RPMI8226 (cell line): Measurements from ENCODE around the gene H1-8.
A peak's percentile ranks its signal among the peaks of the same experiment; 100 is the strongest.
"Not testable (repeated sequence)": the region's sequence is repeated elsewhere in the genome, so short reads cannot be mapped to it uniquely, and the experiment has no call there.

ENCODE experiments used
- DNase-seq: peaks from one replicate; pipeline ENCODE4 v3.0.0-alpha.2; 2015

H1-8 gene

DNA sequence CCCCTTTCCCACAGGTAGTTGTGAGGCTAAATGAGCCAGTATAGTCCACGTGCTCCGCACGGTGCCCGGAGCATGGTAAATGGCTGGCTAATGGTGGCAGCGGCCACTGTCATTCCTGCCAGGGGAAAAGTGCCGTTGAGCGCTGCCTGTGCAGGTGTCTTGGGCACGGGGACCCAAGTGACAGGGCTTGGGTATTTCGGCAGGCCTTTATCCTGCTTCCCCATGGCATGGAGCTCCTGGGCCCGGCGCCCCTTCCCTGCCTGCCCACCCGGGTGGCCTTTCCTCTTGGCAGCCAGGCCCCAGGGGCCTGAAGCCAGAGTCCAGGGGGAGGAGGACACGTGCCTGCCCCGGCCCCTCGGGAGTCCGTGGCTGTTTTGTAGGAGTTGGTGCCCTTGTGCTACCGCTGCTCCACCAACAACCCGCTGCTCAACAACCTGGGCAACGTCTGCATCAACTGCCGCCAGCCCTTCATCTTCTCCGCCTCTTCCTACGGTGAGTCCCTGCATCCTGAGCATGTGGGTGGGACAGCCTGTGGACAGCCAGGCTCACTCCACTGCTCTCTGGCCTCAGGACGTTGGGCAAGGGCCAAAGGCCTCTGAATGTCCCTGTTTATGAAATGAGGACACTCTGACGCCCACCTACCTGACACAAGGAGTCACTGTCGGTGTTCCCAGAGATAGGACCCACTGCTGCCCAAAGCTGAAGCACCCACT is 27.7 kb upstream of the H1-8 start:
- DNase-seq, result not testable (repeated sequence)

DNA sequence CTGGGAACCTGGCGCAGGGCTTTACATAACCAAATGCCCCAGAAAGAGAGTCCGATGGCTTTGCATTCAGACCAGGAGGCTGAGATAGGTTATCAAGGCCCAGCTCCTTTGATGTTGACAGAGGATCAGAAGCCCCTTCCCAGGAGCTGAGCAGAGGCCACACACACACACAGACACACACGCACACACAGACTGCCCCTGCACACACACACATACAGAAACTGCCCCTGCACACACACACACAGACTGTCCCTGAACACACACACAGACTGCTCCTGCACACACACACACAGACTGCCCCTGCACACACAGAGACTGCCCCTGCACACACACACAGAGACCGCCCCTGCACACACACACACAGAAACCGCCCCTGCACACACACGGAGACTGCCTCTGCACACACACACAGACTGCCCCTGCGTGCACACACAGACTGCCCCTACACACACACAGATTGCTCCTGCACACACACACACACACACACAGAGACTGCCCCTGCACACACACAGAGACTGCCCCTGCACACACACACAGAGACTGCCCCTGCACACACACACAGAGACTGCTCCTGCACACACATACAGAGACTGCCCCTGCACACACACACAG is 27.0 kb upstream of the H1-8 start:
- not testable (repeated sequence) for DNase-seq

DNA sequence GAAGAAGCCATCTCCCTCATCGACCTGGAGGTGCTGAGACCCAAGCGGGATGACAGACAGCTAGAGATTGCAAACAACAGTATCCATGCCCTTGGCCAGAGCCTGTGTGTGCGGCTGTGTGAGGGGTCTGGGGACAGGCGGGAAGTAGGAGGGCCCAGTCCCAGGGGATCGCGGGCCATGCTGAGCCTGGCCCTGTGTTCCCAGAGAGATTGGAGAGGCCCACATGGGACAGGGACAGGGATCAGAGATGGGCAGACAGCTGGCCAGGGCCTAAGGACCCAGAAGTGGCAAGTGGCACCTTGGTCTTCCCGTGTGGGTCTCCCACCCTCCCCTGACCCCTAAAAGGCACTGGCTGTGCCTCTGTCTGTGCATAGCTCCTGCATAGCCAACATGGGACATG is 25.5 kb upstream of the H1-8 start:
- DNase-seq, result no peak

DNA sequence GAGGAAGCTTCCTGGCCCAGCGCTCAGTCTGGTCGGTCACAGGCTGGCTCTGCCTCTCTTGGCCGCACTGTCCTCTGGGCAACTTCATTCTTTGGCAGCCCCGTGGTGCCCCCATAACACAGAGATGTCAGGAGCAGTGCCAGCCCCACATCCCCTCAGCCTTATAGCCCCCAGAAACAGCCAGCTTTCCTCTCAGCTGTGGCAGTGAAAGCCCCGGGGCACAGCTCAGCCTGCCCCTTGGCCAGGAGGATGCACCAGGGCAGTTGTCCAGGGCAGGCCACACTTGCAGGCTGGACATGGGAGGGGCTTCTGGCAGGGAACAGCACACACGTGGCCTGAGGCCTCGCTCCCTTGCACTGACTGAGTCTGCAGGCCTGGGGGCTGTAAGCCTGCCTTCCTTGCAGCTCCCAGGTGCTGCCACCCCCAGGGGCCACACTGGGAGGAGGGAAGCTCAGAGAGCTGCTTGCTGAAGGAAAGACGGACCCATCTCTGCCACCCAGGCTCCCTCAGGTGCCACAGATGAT is 24.9 kb upstream of the H1-8 start:
- DNase-seq, result no peak

DNA sequence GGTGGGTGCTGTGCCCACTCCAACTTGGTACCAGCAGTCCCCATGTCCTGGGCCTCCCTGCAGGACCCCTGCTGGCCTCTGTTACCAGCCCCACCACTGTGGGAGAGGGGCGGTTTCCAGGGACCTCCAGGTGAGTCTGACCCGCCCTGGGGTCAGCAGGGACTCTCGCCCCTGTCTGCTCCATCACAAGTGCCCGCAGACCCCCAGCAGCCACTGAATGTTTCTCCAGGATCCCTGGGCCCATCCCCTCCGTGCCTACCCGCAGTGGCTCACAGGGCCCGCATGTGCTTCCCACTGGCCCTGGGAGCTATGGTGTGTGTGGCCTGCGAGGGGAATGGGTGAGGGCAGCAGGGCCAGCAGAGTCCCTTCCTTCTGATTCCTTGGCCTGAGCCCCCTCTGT is 24.4 kb upstream of the H1-8 start:
- no peak for DNase-seq

DNA sequence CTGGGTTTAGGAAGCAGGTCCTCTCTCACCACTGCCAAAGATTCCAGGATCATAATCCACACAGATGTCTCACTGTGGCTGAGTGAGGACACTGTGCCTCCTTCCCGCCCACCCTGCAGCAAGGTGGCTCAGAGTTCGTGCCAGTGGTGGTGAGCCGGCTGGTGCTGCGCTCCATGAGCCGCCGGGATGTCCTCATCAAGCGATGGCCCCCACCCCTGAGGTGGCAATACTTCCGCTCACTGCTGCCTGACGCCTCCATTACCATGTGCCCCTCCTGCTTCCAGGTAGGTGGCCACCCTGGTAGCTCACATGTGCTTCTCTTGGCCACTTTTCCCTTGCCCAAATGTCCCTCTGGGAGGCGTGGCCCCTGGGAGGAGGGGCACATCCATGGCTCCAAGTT is 23.5 kb upstream of the H1-8 start:
- DNase-seq, result no peak

DNA sequence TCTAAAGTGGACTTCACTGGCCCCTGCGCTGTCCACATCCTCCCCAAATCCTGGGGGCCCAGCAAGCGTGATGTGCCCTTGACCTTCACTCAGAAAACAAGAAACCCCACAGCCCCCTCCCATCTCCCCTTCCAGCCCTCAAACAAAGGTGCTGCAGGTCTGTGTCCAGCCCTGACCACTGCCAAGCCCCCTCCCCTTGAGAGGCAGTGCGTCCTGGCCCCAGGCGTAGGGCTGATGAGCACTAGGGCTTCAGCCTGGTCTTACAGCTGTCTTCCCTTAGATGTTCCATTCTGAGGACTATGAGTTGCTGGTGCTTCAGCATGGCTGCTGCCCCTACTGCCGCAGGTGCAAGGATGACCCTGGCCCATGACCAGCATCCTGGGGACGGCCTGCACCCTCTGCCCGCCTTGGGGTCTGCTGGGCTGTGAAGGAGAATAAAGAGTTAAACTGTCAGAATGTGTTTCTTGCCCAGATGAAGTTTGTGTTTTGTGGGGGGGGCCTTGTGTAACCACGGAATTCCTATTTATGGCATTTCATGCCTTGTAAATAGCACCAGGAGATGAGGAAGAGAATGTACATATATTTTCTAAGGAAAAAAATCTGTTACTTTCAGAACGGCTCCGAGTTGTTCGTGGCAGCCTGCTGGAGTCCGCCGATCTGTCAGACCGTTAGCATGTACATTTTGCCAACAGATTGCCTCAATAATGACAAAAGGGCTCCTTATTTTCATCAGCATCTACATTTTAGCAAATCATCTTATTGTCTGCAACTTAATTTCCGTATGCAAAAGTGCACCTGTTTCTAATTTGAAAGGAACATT is 22.9 kb upstream of the H1-8 start:
- no peak for DNase-seq

DNA sequence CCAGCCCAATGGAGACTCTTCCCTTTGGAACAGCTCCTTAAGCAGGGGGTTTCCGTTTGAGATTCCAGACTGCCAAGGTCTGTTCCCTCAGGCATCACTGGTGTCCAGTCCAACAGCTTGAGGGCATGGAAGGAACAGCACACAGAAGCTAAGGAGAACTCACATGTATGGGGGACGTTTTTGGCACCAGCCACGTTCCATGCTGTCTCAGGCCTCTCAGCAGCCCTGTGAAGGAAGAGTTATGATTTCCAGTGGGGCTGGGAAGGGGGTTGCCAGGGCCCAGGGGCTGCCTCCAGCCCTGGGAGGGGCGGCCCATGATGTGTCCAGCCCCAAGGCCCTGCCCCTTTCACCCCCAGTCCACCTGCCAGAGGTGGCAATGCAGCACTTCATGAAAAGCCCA is 22.0 kb upstream of the H1-8 start:
- DNase-seq, result no peak

DNA sequence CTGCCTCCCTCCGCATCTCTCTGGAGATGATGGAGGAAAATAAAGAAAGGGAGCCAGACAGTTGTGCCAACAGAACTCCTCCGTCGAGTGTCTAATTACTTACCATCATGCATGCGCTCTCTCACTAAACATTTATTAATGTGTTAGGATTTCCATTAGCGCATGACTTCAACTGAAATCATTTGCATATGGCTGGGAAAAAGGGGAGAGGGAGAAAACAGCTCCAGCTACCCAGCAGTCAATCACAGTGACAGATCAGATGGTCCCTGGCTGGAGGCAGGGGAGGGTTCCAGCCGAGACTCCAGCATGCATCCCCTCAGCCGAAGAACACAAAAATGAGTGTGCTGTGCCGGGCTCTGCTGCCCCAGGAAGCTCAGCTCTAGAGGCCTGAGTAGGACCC is 21.4 kb upstream of the H1-8 start:
- DNase-seq, result no peak

DNA sequence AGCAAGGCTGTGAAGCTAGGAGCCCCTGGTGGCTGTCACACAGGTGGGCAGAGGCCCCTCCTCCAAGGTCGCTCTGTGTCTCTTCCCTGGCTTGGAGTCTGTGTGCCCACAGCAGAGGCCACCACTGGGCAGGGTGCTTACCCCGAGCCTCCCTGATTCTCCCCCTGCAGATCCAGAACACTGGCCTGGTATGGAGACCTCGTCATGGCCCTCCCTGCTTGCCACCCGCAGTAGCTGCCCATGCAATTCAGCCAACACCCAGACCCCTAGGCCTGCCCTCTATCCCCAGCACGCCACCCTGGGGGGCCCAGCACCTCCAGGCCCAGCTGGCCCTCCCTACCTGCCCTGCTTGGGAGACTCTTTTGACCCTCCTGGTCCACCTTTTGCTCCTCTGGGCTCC is 20.0 kb upstream of the H1-8 start:
- DNase-seq, result no peak

DNA sequence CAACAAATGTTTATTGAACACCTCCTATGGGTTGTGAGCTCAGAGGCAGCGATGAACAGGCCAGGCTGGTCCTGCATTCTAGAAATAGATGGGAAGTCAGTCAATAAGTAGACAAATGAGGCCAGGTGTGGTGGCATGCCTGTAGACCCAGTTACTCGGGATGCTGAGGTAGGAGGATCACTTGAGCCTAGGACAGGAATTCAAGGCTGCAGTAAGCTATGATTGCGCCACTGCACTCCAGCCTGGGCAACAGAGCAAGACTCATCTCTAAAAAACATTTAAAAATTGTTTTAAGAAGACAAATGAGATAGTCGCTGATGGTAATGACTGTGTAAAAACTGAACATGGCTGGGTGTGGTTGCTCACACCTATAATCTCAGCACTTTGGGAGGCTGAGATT is 18.9 kb upstream of the H1-8 start:
- DNase-seq, result no peak

DNA sequence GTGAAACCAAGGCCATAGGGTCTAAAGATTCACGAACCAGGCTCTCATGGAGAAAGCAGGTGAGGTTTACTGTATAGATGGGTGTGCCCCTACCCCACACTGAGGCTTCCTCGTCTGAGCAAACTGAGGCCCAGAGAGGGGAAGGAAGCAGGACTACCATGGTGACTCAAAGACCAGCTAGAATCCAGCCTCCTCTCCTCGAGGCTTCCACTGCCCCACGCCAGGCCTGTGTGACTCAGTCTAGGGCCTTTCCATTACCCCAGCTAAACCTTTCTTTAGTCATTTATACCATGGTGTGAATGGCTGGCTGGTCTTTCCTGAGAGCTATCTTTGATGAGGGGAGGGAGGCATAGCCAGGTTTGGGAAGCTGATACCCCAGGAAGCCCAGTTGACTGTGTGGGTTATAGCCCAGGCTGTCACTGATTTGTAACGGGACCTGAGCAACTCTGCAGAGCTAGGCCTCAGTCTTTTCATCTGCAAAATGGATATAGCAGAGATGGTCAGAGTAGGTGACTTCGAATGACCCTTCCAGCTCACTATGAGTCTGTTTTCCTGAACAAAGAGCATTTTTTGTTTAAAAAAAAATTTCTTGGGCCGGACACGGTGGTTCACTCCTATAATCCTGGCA is 17.5 kb upstream of the H1-8 start:
- no peak for DNase-seq

DNA sequence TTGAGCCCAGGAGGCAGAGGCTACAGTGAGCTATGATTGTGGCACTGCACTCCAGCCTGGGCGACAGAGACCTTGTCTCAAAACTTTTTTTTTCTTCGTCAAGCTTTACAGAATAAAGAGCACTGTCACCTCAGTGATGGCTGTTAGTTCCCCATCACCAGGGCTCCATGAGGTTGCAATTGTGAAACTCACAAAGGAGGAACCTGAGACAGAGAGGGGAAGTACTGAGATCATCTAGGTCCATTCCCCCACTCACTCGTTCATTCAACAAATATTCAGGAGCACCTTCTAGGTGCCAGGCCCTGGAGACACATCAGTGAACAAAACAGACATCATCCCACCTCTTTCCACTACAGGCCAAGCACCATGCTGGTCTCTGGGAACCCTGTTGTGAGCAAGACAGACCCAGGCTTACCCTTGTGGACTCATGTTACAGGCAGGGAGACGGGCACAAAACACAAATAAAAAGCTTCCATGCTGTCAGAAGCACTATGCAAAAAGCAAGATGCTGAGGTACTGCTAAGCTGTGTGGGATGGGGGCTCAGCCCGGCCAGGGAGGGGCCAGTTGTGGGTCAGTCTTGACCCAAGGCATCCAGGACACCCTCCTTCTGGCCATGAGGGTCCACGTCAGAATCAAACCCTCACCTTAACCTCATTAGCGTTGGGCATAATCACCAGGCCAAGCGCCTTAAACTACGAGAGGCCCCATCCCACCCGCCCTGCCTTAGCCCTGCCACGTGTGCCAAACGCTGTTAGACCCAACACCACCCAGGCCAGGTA is 16.7 kb upstream of the H1-8 start:
- DNase-seq, result peak; percentile 65

DNA sequence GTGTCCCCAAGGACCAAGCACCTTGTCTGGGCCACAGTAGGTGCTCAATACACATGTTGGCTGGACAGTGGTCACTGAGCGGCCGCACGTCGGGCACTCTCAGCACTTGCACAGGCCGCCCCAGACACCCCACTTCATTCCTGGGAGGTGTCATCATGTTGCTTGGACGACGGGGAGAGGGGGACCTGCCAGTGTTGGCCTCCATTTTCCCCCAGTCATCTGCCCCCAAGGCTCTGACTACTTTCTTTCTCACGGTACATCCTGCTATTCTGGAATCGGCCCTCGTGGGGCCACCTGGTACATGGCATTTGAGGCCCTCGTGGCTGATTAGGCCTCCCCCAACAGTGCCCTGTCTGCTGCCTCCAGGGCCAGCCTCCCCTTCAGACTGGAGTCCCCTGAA is 15.7 kb upstream of the H1-8 start:
- DNase-seq, result no peak

DNA sequence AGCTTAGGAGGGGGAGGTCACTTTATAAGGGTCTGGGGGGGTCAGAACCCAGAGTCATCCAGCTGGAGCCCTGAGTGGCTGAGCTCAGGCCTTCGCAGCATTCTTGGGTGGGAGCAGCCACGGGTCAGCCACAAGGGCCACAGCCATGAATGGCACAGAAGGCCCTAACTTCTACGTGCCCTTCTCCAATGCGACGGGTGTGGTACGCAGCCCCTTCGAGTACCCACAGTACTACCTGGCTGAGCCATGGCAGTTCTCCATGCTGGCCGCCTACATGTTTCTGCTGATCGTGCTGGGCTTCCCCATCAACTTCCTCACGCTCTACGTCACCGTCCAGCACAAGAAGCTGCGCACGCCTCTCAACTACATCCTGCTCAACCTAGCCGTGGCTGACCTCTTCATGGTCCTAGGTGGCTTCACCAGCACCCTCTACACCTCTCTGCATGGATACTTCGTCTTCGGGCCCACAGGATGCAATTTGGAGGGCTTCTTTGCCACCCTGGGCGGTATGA is 14.3 kb upstream of the H1-8 start, which contains the start of gene RHO:
RHO (plus strand) TSS at position 51 of the 512 bp plus-strand sequence; CDS start at position 146, 95 bp downstream.
- no peak for DNase-seq

DNA sequence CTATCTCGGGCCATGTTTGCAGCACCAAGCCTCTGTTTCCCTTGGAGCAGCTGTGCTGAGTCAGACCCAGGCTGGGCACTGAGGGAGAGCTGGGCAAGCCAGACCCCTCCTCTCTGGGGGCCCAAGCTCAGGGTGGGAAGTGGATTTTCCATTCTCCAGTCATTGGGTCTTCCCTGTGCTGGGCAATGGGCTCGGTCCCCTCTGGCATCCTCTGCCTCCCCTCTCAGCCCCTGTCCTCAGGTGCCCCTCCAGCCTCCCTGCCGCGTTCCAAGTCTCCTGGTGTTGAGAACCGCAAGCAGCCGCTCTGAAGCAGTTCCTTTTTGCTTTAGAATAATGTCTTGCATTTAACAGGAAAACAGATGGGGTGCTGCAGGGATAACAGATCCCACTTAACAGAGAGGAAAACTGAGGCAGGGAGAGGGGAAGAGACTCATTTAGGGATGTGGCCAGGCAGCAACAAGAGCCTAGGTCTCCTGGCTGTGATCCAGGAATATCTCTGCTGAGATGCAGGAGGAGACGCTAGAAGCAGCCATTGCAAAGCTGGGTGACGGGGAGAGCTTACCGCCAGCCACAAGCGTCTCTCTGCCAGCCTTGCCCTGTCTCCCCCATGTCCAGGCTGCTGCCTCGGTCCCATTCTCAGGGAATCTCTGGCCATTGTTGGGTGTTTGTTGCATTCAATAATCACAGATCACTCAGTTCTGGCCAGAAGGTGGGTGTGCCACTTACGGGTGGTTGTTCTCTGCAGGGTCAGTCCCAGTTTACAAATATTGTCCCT is 13.4 kb upstream of the H1-8 start:
- DNase-seq, result peak; percentile 34

DNA sequence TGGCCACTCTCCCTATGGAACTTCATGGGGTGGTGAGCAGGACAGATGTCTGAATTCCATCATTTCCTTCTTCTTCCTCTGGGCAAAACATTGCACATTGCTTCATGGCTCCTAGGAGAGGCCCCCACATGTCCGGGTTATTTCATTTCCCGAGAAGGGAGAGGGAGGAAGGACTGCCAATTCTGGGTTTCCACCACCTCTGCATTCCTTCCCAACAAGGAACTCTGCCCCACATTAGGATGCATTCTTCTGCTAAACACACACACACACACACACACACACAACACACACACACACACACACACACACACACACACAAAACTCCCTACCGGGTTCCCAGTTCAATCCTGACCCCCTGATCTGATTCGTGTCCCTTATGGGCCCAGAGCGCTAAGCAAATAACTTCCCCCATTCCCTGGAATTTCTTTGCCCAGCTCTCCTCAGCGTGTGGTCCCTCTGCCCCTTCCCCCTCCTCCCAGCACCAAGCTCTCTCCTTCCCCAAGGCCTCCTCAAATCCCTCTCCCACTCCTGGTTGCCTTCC is 12.7 kb upstream of the H1-8 start:
- DNase-seq, result no peak

DNA sequence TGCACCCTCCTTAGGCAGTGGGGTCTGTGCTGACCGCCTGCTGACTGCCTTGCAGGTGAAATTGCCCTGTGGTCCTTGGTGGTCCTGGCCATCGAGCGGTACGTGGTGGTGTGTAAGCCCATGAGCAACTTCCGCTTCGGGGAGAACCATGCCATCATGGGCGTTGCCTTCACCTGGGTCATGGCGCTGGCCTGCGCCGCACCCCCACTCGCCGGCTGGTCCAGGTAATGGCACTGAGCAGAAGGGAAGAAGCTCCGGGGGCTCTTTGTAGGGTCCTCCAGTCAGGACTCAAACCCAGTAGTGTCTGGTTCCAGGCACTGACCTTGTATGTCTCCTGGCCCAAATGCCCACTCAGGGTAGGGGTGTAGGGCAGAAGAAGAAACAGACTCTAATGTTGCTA is 12.2 kb upstream of the H1-8 start:
- no peak for DNase-seq

DNA sequence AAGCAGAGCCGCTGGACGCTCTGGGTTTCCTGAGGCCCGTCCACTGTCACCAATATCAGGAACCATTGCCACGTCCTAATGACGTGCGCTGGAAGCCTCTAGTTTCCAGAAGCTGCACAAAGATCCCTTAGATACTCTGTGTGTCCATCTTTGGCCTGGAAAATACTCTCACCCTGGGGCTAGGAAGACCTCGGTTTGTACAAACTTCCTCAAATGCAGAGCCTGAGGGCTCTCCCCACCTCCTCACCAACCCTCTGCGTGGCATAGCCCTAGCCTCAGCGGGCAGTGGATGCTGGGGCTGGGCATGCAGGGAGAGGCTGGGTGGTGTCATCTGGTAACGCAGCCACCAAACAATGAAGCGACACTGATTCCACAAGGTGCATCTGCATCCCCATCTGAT is 11.3 kb upstream of the H1-8 start:
- no peak for DNase-seq

DNA sequence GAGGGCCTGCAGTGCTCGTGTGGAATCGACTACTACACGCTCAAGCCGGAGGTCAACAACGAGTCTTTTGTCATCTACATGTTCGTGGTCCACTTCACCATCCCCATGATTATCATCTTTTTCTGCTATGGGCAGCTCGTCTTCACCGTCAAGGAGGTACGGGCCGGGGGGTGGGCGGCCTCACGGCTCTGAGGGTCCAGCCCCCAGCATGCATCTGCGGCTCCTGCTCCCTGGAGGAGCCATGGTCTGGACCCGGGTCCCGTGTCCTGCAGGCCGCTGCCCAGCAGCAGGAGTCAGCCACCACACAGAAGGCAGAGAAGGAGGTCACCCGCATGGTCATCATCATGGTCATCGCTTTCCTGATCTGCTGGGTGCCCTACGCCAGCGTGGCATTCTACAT is 10.7 kb upstream of the H1-8 start:
- no peak for DNase-seq

DNA sequence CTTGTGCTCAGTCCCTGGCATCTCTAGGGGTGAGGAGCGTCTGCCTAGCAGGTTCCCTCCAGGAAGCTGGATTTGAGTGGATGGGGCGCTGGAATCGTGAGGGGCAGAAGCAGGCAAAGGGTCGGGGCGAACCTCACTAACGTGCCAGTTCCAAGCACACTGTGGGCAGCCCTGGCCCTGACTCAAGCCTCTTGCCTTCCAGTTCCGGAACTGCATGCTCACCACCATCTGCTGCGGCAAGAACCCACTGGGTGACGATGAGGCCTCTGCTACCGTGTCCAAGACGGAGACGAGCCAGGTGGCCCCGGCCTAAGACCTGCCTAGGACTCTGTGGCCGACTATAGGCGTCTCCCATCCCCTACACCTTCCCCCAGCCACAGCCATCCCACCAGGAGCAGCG is 9.6 kb upstream of the H1-8 start:
- DNase-seq, result no peak
